Adrenal gland (tissue), 5 donors: ENCODE results near the gene XCR1.
"Not testable (repeated sequence)": the region's sequence is repeated elsewhere in the genome, so short reads cannot be mapped to it uniquely, and the experiment has no call there.

Experiments
- CTCF ChIP-seq, 6 experiments: fragments of 450-650 bp in 4 of 6; fragments of 200-600 bp in 2 of 6; sonication (generic) in 1 of 6; IDR thresholded peaks; 1 replicate in 5 of 6; 2 replicates in 1 of 6; pipeline versions ENCODE4 v1.5.1 to v1.8.0; 2016 to 2021; ENCODE audit warnings: antibody characterized with exemption in 6 of 6, mild to moderate bottlenecking in 2 of 6, moderate library complexity in 1 of 6
- POLR2A ChIP-seq, 2 donors: fragments of 450-650 bp; IDR thresholded peaks; one replicate each; pipeline ENCODE4 v1.6.1; 2017; ENCODE audit warnings: antibody characterized with exemption in 2 of 2, mild to moderate bottlenecking in 2 of 2, moderate library complexity in 1 of 2
- donor health status: DM: no; HTN: no; CAD: no.

GRCh38 chr3:46003706-46004105 is 23.6 kb downstream of the XCR1 start:
- not testable (repeated sequence) for TF ChIP-seq CTCF, POLR2A (IDR thresholded peaks at IDR 0.05)
